CD1c-positive myeloid dendritic cell (primary cell): Measurements from ENCODE around the gene PEDS1.
A peak's percentile ranks its signal among the peaks of the same experiment; 100 is the strongest.
"Not testable (repeated sequence)": the region's sequence is repeated elsewhere in the genome, so short reads cannot be mapped to it uniquely, and the experiment has no call there.

Experiments used
- DNase-seq: peaks from one replicate; pipeline ENCODE4 v3.0.0-alpha.2; 2016; ENCODE audit errors: extremely low spot score

PEDS1 gene

DNA sequence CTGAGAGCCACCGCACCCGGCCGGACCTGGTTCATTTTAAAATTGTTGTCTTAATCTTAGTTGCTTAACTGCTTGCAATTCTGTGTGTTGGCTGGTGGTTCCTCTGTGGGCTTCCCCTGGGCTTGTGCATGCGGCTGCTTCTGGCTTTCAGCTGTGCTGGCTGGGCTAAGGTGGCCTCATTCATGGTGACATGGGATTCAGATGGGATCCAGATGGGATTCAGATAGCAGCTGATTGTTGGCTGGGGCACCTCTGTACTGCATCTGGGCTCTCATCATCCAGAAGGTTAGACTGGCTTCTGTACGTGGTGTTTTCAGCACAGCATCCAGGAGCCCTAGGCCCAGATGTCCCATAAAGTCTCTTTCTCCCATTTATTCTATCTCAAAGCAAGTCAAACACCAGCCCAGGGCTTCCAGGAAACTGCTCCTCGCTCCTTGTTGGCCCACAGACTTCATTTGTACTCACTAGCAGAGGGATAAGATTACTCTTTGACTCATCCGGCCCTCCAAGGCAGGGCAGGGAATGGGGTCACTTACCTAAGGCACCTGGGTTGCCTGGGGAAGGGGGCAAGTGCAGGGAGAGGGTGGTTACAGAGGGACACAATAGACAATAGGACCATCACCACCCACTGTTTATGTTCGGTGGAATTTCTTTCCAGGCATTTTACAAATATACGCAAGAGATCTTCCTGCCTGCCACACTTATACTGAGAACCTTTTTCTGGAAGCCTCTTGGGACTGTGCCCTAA lies 10.2 kb upstream of the PEDS1 start:
- no peak for DNase-seq

DNA sequence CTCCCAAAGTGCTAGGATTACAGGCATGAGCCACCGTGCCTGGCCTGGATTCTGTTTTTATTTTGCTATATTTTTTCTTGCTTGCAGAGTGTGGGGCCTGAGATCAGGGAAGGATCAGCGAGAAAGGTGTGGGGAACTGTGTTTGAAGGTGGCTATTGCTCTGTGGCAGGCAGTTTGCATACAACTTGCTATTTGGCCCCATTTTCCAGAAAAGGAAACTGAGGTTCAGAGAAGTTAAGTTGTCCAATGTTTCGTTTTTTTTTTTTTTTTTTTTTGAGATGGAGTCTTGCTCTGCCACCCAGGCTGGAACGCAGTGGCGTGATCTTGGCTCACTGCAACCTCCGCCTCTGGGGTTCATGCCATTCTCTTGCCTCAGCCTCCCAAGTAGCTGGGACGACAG lies 8.0 kb upstream of the PEDS1 start:
- DNase-seq, result not testable (repeated sequence)

DNA sequence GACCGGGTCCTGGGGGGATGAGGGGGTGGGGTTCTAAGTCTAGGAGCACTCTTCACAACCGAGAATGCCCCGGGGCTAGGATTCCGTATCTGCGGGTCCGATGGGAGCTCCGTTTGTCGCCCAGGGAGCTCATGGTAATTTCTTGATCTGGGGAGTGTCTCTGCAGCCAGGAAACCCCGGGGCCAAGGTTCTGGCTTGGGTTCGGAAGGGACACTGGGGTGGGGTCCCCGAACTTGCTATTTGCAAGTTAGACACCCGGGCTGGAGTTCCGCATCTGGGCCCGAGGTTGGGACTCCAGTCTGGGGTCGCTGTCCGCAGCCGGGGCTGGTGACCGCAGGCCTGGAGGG lies 397 bp downstream of the PEDS1 start:
- DNase-seq, result no peak

GRCh38 chr20:50152394-50153152 lies 950 bp downstream of the PEDS1 start:
- DNase-seq, result peak; percentile 37

DNA sequence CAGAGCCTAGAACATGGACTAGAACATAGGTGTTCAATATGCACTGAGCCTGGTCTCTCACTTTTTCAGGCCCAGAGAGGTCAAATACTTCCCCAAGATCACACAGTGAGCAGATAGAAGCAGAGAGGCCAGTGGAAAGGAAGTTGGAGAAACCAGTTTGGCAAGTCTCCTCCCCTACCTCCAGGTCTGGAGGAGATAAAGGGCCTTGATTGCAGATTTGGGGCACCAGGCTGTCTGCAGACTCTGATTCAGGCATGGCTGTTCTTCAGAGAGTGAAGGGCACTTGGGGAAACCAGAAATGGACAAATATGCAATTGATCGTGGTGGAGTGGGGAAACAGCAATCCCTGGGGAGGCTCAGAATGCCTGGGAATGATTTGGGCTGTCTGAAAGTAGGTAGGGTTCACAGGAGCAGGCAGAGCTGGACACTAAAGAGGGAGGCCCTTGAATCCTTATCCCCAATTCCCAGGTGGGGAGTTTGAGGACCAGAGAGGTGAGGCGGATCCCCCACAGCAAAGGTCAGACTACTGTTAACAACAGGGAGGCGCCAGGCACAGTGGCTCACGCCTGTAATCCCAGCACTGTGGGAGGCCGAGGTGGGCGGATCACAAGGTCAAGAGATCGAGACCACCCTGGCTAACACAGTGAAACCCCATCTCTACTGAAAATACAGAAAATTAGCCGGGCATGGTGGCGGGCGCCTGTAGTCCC lies 2.3 kb downstream of the PEDS1 start:
- no peak for DNase-seq

GRCh38 chr20:50149481-50150254 lies 3.9 kb downstream of the PEDS1 start:
- no peak for DNase-seq

DNA sequence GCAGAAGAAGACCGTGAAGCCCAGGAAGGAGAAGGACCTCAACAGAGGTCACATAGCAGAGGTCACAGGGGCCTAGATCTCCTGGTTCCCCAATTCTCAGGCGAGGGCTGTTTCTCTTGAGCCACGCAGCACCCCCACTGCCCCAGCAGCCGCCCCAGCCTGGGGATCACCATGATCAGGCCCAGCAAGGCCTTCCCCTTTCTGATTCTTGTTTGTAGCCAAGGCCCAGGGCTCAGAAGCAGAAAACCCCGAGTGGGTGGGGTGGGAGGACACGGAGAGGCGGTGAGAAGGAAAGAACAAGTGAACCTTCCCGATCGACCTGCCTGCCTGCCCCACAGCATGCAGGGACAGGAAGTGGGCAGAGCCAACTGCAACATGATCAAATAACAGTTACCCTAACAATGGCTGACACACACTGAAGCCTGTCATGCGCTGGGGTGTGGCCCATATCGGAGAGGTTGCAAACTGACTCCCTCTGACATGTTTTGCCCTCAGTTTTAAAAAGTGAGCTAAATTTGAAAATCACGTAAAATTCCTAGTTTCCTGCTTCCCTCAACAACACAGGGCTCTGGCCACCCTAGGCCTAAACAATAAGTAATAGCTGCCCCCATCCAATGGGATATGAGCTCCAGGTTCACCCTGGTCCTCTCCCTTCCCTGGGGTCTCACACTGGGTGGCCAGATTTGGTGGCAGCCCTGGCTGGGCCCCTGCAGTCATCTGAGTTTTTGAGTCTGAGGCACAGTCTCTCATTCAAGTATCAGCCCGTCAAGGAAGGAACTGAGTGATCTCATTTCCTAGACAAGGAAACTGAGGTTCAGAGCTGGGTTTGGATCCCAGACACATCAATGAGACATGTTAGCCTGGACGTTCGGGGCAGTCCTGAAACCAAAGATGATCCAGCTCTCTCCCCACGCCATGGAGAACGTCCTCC lies 6.5 kb downstream of the PEDS1 start:
- DNase-seq, result peak; percentile 94

GRCh38 chr20:50146214-50146613 lies 7.3 kb downstream of the PEDS1 start:
- no peak for DNase-seq

GRCh38 chr20:50145566-50145965 lies 8.0 kb downstream of the PEDS1 start:
- DNase-seq, result peak; percentile 28

GRCh38 chr20:50144362-50144761 lies 9.2 kb downstream of the PEDS1 start:
- DNase-seq, result peak; percentile 90

- no peak for DNase-seq
These were observed 10.7 kb downstream of the PEDS1 start for GRCh38 chr20:50142812-50143211.

DNA sequence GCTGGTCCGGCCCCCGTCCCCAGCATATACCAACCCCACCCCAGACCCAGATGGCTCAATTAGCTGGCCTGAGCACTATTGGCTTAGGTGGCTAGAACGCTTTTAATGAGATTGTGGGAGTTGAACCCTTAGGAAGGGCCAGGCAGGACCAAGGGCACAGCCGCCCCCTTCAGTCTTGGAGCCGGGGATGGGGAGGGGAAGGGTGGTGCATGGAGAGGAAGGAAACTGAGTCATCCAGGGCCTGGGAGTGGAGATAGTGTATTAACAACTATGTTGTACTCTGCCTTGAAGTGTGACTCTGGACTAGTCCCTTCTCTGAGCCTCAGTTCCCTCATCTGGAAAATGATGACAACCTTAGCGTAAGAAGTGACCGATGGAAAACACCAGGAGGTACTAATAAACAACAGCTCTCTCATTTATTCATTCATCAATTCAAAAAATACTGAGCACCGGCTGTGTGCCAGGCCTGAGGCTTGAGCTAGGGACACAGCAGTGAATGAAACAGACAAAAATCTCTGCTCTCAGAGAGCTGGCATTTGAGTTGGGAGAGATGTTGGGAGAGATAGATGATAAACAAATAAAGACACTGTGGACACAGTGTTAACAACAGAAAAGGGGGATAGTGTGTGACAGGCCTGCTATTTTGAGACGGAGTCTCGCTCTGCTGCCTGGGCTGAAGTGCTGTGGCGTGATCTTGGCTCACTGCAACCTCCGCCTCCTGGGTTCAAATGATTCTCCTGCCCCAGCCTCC lies 11.5 kb downstream of the PEDS1 start:
- DNase-seq, result no peak

GRCh38 chr20:50141018-50141675 lies 12.4 kb downstream of the PEDS1 start:
- DNase-seq, result no peak

GRCh38 chr20:50140339-50140859 lies 13.1 kb downstream of the PEDS1 start:
- no peak for DNase-seq

- peak; percentile 28 for DNase-seq
These were observed 14.8 kb downstream of the PEDS1 start for GRCh38 chr20:50138479-50139393.

DNA sequence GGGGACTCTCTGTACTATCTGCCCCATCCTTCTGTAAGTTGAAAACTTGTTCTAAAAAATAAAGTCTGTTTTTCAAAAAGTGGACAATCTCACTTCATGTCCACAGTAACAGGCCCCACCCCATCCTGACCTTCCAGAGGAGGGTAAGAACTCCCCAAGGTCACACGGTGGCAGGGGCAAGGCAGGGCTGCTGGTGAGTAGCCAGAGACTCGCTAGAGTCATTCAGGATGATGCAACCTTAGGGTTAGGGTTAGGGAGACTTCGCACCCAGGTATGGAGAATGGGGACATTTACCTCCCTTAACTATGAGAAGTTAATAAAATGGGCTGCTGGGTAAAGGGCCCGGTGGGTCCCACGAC lies 15.4 kb downstream of the PEDS1 start:
- DNase-seq, result no peak

GRCh38 chr20:50137702-50138101 lies 15.8 kb downstream of the PEDS1 start:
- DNase-seq, result not testable (repeated sequence)
